Glutamatergic neuron (in vitro differentiated cells): ENCODE data around the gene PEX7. TPM values are rescaled to one million over a fixed set of nuclear protein-coding genes. Genes with fewer than 3 reads are reported as not detected.
"Not testable (repeated sequence)": the region's sequence is repeated elsewhere in the genome, so short reads cannot be mapped to it uniquely, and the experiment has no call there.

Source experiments
- DNase-seq: peaks from one replicate; pipeline ENCODE4 v3.0.0; 2022
- H3K27ac Mint-ChIP-seq: one replicate; pipeline ENCODE4 v1.8.0; 2020; ENCODE audit warnings: mild to moderate bottlenecking, mixed read lengths, inconsistent platforms; ENCODE audit not compliant: unreplicated experiment
- H3K27me3 Mint-ChIP-seq: one replicate; pipeline ENCODE4 v1.8.0; 2020; ENCODE audit warnings: mild to moderate bottlenecking, moderate library complexity, mixed read lengths, inconsistent platforms; ENCODE audit not compliant: unreplicated experiment
- H3K36me3 Mint-ChIP-seq: one replicate; pipeline ENCODE4 v1.8.0; 2020; ENCODE audit warnings: mild to moderate bottlenecking, mixed read lengths, inconsistent platforms; ENCODE audit not compliant: unreplicated experiment
- H3K4me1 Mint-ChIP-seq: one replicate; pipeline ENCODE4 v1.8.0; 2020; ENCODE audit warnings: mild to moderate bottlenecking, low read depth, mixed read lengths, inconsistent platforms; ENCODE audit not compliant: unreplicated experiment
- H3K4me3 Mint-ChIP-seq: one replicate; pipeline ENCODE4 v1.8.0; 2020; ENCODE audit warnings: mild to moderate bottlenecking, mixed read lengths, inconsistent platforms; ENCODE audit not compliant: unreplicated experiment
- H3K9me3 Mint-ChIP-seq: one replicate; pipeline ENCODE4 v1.8.0; 2020; ENCODE audit warnings: mild to moderate bottlenecking, moderate library complexity, mixed read lengths, inconsistent platforms; ENCODE audit not compliant: unreplicated experiment
- CTCF ChIP-seq: fragments of 200-600 bp; sonication (generic); IDR thresholded peaks from one replicate; pipeline ENCODE4 v1.5.0; 2021; ENCODE audit not compliant: partially characterized antibody, unreplicated experiment
- total RNA-seq: library from RNA; stranded (reverse); fragmentation: NEBNext Ultra II Directional; extraction: Animal tissue kit (Norgen Biotek cat#: 25700); gene quantifications from one replicate; pipeline ENCODE4 v1.2.1, GENCODE V29; 2021; ENCODE audit not compliant: unreplicated experiment

The PEX7 gene
- total RNA-seq, 1 donor from 2014 or later = 4.1 TPM

GRCh38 chr6:136831873-136832562 is 9.6 kb downstream of the PEX7 start:
- Mint-ChIP-seq H3K4me3 (no peak overlapping the region), H3K36me3 (peaks cover 29% of the 10 kb centered on the region), H3K9me3 (peaks cover 6% of the 10 kb centered on the region), H3K27me3 (peaks cover 3% of the 10 kb centered on the region), H3K27ac (no peak overlapping the region), H3K4me1 (no peaks in the 10 kb centered on the region)
- no peak for DNase-seq
- no peak for TF ChIP-seq CTCF

- no peaks in the 10 kb centered on the region for H3K36me3 Mint-ChIP-seq
- H3K9me3 Mint-ChIP-seq = no peaks in the 10 kb centered on the region
- no peak for TF ChIP-seq CTCF
- no peak overlapping the region for H3K4me3 Mint-ChIP-seq
- H3K4me1 Mint-ChIP-seq = peaks cover 12% of the 10 kb centered on the region
- no peak for DNase-seq
- no peak overlapping the region for H3K27ac Mint-ChIP-seq
- peaks cover 4% of the 10 kb centered on the region for H3K27me3 Mint-ChIP-seq
Observed at GRCh38 chr6:136840276-136841001, 18.0 kb downstream of the PEX7 start.

- TF ChIP-seq CTCF = no peak
- no peaks in the 10 kb centered on the region for H3K9me3 Mint-ChIP-seq
- no peak overlapping the region for H3K4me3 Mint-ChIP-seq
- H3K27me3 Mint-ChIP-seq = peaks cover 4% of the 10 kb centered on the region
- no peak for DNase-seq
- peaks cover 12% of the 10 kb centered on the region for H3K4me1 Mint-ChIP-seq
- H3K36me3 Mint-ChIP-seq = peaks cover 7% of the 10 kb centered on the region
- peak overlapping the region; percentile 4 for H3K27ac Mint-ChIP-seq
Observed at GRCh38 chr6:136843210-136843609, 20.8 kb downstream of the PEX7 start.

GRCh38 chr6:136846046-136846445 is 23.7 kb downstream of the PEX7 start:
- Mint-ChIP-seq H3K9me3 (peaks cover 4% of the 10 kb centered on the region), H3K27ac (no peak overlapping the region), H3K4me3 (no peak overlapping the region), H3K4me1 (peaks cover 10% of the 10 kb centered on the region), H3K27me3 (peaks cover 4% of the 10 kb centered on the region), H3K36me3 (peaks cover 12% of the 10 kb centered on the region)
- DNase-seq = no peak
- TF ChIP-seq CTCF = peak; percentile 90

- not testable (repeated sequence) for H3K27ac Mint-ChIP-seq, H3K4me3 Mint-ChIP-seq, DNase-seq, H3K9me3 Mint-ChIP-seq, H3K4me1 Mint-ChIP-seq, H3K27me3 Mint-ChIP-seq
- H3K36me3 Mint-ChIP-seq = peaks cover 12% of the 10 kb centered on the region
Observed at GRCh38 chr6:136846477-136846876, 24.1 kb downstream of the PEX7 start.

GRCh38 chr6:136849979-136850563 is 27.7 kb downstream of the PEX7 start:
- DNase-seq, H3K9me3 Mint-ChIP-seq, H3K4me1 Mint-ChIP-seq, H3K27me3 Mint-ChIP-seq, H3K4me3 Mint-ChIP-seq, H3K27ac Mint-ChIP-seq: not testable (repeated sequence)
- H3K36me3 Mint-ChIP-seq = peaks cover 12% of the 10 kb centered on the region
